ENCODE results near the gene ITGB1BP2. TPM values are rescaled to one million over a fixed set of nuclear protein-coding genes. Genes with fewer than 3 reads are reported as not detected.
"Not testable (repeated sequence)": the region's sequence is repeated elsewhere in the genome, so short reads cannot be mapped to it uniquely, and the experiment has no call there.

Gene ITGB1BP2
- 2.3 TPM for polyA plus RNA-seq (2013, experiment 1 of 2)
- polyA plus RNA-seq (2013, experiment 2 of 2): 1.1 TPM

- no peak within 1 kb of the TSS; the same call in 1 of the 2 replicates for H3K27ac ChIP-seq (ENCODE audit: low read depth, low read length)
- peaks cover 79% of the 10 kb centered on the region for H3K36me3 ChIP-seq (ENCODE audit: insufficient read depth, low read length)
These were observed at the start of gene ITGB1BP2 for GRCh38 chrX:71301195-71301924. Gene ITGB1BP2 (plus strand): TSS chrX:71301750. CDS start chrX:71301807, 57 bp downstream.

GRCh38 chrX:71252221-71252620 is 49.3 kb upstream of the ITGB1BP2 start:
- Histone ChIP-seq H3K9me3 (ENCODE audit: insufficient read depth, low read depth, low read length) (no peaks in the 10 kb centered on the region), H3K36me3 (ENCODE audit: insufficient read depth, low read length) (peaks cover 39% of the 10 kb centered on the region), H3K4me3 (ENCODE audit: low read length) (peak overlapping the region; percentile 93), H3K27me3 (ENCODE audit: insufficient read depth, low read length) (no peaks in the 10 kb centered on the region), H3K27ac (ENCODE audit: low read depth, low read length) (no peak overlapping the region), H3K9ac (ENCODE audit: low read depth, low read length) (peak overlapping the region; percentile 40), H3K4me1 (ENCODE audit: insufficient read depth, low read length) (peaks cover 10% of the 10 kb centered on the region; the same call in 1 of the 2 replicates)
- WGBS: 73% methylated on average over 2 of the region's 2 CpGs

More at GRCh38 chrX:71301195-71301924, at the start of gene ITGB1BP2:
- WGBS: 91% methylated on average over 10 of the region's 10 CpGs
- H3K4me1 ChIP-seq (ENCODE audit: insufficient read depth, low read length): no peaks in the 10 kb centered on the region
- no peak within 1 kb of the TSS for H3K9ac ChIP-seq (ENCODE audit: low read depth, low read length)
- H3K27me3 ChIP-seq (ENCODE audit: insufficient read depth, low read length): no peaks in the 10 kb centered on the region
- H3K9me3 ChIP-seq (ENCODE audit: insufficient read depth, low read depth, low read length): no peaks in the 10 kb centered on the region
- H3K4me3 ChIP-seq (ENCODE audit: low read length): no peak within 1 kb of the TSS

GRCh38 chrX:71253253-71254091 is 48.1 kb upstream of the ITGB1BP2 start:
- Histone ChIP-seq H3K27ac (ENCODE audit: low read depth, low read length) (peak overlapping the region; percentile 94), H3K36me3 (ENCODE audit: insufficient read depth, low read length) (peaks cover 26% of the 10 kb centered on the region), H3K9ac (ENCODE audit: low read depth, low read length) (peak overlapping the region; percentile 92), H3K9me3 (ENCODE audit: insufficient read depth, low read depth, low read length) (no peaks in the 10 kb centered on the region), H3K27me3 (ENCODE audit: insufficient read depth, low read length) (no peaks in the 10 kb centered on the region), H3K4me1 (ENCODE audit: insufficient read depth, low read length) (peaks cover 10% of the 10 kb centered on the region; the same call in 1 of the 2 replicates), H3K4me3 (ENCODE audit: low read length) (peak overlapping the region; percentile 93)
- WGBS: under 1% methylated on average over 30 of the region's 35 CpGs

GRCh38 chrX:71254092-71254963 is 47.2 kb upstream of the ITGB1BP2 start, which contains the start of gene ZMYM3:
Gene ZMYM3 (minus strand): TSS chrX:71254140. CDS start chrX:71253255, 885 bp downstream.
- Histone ChIP-seq H3K9ac (ENCODE audit: low read depth, low read length) (peak within 1 kb of the TSS; percentile 92), H3K27me3 (ENCODE audit: insufficient read depth, low read length) (no peaks in the 10 kb centered on the region), H3K9me3 (ENCODE audit: insufficient read depth, low read depth, low read length) (no peaks in the 10 kb centered on the region), H3K27ac (ENCODE audit: low read depth, low read length) (peak within 1 kb of the TSS; percentile 94), H3K4me3 (ENCODE audit: low read length) (peak within 1 kb of the TSS; percentile 93), H3K36me3 (ENCODE audit: insufficient read depth, low read length) (peaks cover 18% of the 10 kb centered on the region), H3K4me1 (ENCODE audit: insufficient read depth, low read length) (peaks cover 10% of the 10 kb centered on the region; the same call in 1 of the 2 replicates)
- WGBS: under 1% methylated on average over 40 of the region's 54 CpGs

- Histone ChIP-seq H3K9ac (ENCODE audit: low read depth, low read length) (no peak overlapping the region), H3K27ac (ENCODE audit: low read depth, low read length) (no peak overlapping the region), H3K4me3 (ENCODE audit: low read length) (no peak overlapping the region), H3K36me3 (ENCODE audit: insufficient read depth, low read length) (0 out of 2 replicates have a peak, but pooled peaks cover under 1% of the 10 kb centered on the region), H3K27me3 (ENCODE audit: insufficient read depth, low read length) (no peaks in the 10 kb centered on the region), H3K4me1 (ENCODE audit: insufficient read depth, low read length) (peaks cover 10% of the 10 kb centered on the region; the same call in 1 of the 2 replicates), H3K9me3 (ENCODE audit: insufficient read depth, low read depth, low read length) (no peaks in the 10 kb centered on the region)
- WGBS: 91% methylated on average over 6 of the region's 6 CpGs
These were observed 45.5 kb upstream of the ITGB1BP2 start for GRCh38 chrX:71256051-71256450.

GRCh38 chrX:71256856-71257255 is 44.7 kb upstream of the ITGB1BP2 start:
- Histone ChIP-seq H3K27me3 (ENCODE audit: insufficient read depth, low read length) (no peaks in the 10 kb centered on the region), H3K4me3 (ENCODE audit: low read length) (no peak overlapping the region), H3K27ac (ENCODE audit: low read depth, low read length) (no peak overlapping the region), H3K9me3 (ENCODE audit: insufficient read depth, low read depth, low read length) (no peaks in the 10 kb centered on the region), H3K36me3 (ENCODE audit: insufficient read depth, low read length) (no peaks in the 10 kb centered on the region), H3K9ac (ENCODE audit: low read depth, low read length) (no peak overlapping the region), H3K4me1 (ENCODE audit: insufficient read depth, low read length) (peaks cover 9% of the 10 kb centered on the region; the same call in 1 of the 2 replicates)
- WGBS: 97% methylated on average over 3 of the region's 4 CpGs

GRCh38 chrX:71268624-71269023 is 32.9 kb upstream of the ITGB1BP2 start:
- H3K4me1 ChIP-seq (ENCODE audit: insufficient read depth, low read length); H3K27me3 ChIP-seq (ENCODE audit: insufficient read depth, low read length); H3K9ac ChIP-seq (ENCODE audit: low read depth, low read length); H3K36me3 ChIP-seq (ENCODE audit: insufficient read depth, low read length); H3K9me3 ChIP-seq (ENCODE audit: insufficient read depth, low read depth, low read length); H3K27ac ChIP-seq (ENCODE audit: low read depth, low read length); H3K4me3 ChIP-seq (ENCODE audit: low read length): not testable (repeated sequence)

- H3K4me3 ChIP-seq (ENCODE audit: low read length): no peak overlapping the region
- no peak overlapping the region for H3K9ac ChIP-seq (ENCODE audit: low read depth, low read length)
- no peaks in the 10 kb centered on the region for H3K4me1 ChIP-seq (ENCODE audit: insufficient read depth, low read length)
- H3K36me3 ChIP-seq (ENCODE audit: insufficient read depth, low read length): no peaks in the 10 kb centered on the region
- H3K27me3 ChIP-seq (ENCODE audit: insufficient read depth, low read length): no peaks in the 10 kb centered on the region
- no peaks in the 10 kb centered on the region for H3K9me3 ChIP-seq (ENCODE audit: insufficient read depth, low read depth, low read length)
- WGBS: 94% methylated on average over 19 of the region's 19 CpGs
- no peak overlapping the region for H3K27ac ChIP-seq (ENCODE audit: low read depth, low read length)
These were observed 31.7 kb upstream of the ITGB1BP2 start for GRCh38 chrX:71269801-71270395.

- H3K4me1 ChIP-seq (ENCODE audit: insufficient read depth, low read length); H3K36me3 ChIP-seq (ENCODE audit: insufficient read depth, low read length); H3K27me3 ChIP-seq (ENCODE audit: insufficient read depth, low read length); H3K9ac ChIP-seq (ENCODE audit: low read depth, low read length); H3K9me3 ChIP-seq (ENCODE audit: insufficient read depth, low read depth, low read length); H3K27ac ChIP-seq (ENCODE audit: low read depth, low read length); H3K4me3 ChIP-seq (ENCODE audit: low read length): not testable (repeated sequence)
- whole genome bisulfite sequencing: 88% methylated on average over 1 of the region's 2 CpGs
These were observed 29.2 kb upstream of the ITGB1BP2 start for GRCh38 chrX:71272313-71272712.

GRCh38 chrX:71281300-71281699 is 20.2 kb upstream of the ITGB1BP2 start:
- not testable (repeated sequence) for H3K4me3 ChIP-seq (ENCODE audit: low read length); H3K9me3 ChIP-seq (ENCODE audit: insufficient read depth, low read depth, low read length); H3K27ac ChIP-seq (ENCODE audit: low read depth, low read length); H3K27me3 ChIP-seq (ENCODE audit: insufficient read depth, low read length); H3K9ac ChIP-seq (ENCODE audit: low read depth, low read length)
- Histone ChIP-seq H3K4me1 (ENCODE audit: insufficient read depth, low read length) (peaks cover 13% of the 10 kb centered on the region; the same call in 1 of the 2 replicates), H3K36me3 (ENCODE audit: insufficient read depth, low read length) (peaks cover 18% of the 10 kb centered on the region)
- WGBS: 98% methylated on average over 11 of the region's 11 CpGs
